Fibroblast of skin of right biceps (primary cell): ENCODE measurements around the gene PPCS.
A peak's percentile ranks its signal among the peaks of the same experiment; 100 is the strongest.
"Not testable (repeated sequence)": the region's sequence is repeated elsewhere in the genome, so short reads cannot be mapped to it uniquely, and the experiment has no call there.

Source experiments
- DNase-seq: peaks from one replicate; pipeline ENCODE4 v3.0.0-alpha.2; 2013

Gene PPCS

DNA sequence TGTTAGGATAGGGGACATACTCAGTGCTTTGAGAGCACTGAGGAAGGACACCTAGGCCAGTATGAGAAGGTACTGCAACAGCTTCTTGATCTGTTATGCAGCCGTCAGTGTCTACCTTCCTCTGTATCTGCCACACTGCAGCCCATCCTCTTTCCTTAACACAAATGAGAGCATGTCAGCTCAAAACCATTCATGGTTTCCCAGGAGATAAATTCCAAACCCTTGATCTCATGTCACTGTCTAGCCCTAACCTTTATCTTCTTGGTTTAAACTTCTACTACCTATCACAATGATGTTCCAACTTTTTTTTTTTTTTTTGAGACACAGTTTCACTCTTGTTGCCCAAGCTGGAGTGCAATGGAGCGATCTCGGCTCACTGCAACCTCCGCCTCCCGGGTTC is 1.9 kb upstream of the PPCS start:
- no peak for DNase-seq

DNA sequence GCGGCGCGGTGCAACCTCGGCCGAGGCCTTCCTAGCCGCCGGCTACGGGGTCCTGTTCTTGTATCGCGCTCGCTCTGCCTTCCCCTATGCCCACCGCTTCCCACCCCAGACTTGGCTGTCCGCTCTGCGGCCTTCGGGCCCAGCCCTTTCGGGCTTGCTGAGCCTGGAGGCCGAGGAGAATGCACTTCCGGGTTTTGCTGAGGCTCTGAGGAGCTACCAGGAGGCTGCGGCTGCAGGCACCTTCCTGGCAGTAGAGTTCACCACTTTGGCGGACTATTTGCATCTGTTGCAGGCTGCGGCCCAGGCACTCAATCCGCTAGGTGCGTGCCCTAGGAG is 379 bp downstream of the PPCS start:
- DNase-seq: no peak

DNA sequence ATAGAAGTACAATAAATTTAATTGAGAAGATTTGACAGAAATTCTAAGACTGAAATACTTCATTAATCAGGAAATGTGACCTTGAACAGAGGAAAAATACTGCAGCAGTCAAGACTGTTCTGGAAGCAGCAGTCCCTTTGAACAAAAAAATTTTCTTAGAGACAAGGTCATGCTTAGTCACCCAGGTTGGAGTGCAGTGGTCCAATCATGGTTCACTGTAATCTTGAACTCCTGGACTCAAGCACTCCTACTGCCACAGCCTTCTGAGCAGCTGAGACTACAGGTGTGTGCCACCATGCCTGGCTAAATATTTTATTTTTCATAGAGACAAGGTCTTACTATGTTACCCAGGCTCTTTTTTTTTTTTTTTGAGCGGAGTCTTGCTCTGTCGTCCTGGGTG is 4.9 kb downstream of the PPCS start:
- DNase-seq: no peak

DNA sequence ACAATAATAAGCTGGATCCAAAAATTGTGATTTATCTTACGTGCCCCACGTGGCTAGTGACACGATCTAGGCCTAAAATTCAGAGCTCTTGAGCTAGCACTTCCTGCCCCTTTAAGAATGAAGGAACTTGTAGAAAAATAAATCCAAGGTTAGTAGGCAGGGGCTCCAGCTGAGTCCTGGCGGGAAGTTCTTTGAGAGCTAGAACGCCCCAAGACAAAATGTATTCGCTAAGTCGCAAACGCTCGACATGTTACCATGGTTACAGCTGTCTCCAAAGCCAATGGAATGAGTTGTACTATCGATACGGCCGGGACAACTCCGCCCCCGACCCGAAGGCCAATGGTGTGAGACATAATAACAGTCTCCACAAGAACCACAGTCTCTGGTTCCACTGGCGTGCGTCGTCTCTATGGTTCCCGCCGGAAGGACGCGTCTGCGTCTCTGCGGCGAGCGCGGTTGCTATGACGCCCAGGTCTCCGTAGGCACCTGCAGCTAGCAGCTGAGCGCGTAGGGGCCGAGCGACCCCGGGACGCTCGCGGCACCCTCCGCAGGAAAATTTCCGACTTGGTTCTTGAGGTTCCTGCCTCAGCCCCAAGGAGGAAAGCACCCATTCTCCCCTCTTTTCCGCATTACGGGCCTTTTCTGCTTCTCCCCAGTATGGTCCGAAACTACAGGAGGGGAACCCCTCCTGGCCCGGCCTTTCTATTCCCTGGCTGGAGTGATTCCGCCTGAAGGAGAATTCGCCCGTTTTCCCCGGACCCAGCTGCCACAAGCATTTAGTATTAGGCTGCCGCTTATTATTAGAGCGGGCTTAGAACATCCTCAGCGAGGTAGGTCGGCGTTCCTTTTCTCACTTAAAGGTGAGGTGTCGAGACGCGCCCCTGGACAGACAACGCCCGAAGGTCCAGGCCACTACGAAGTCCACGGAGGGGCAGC is 6.8 kb downstream of the PPCS start, which contains the start of gene CCDC30:
CCDC30 (plus strand) TSS at position 459 of the 936 bp plus-strand sequence. CDS start 17,266 bp downstream, outside the sequence.
- peak; percentile 98 for DNase-seq

DNA sequence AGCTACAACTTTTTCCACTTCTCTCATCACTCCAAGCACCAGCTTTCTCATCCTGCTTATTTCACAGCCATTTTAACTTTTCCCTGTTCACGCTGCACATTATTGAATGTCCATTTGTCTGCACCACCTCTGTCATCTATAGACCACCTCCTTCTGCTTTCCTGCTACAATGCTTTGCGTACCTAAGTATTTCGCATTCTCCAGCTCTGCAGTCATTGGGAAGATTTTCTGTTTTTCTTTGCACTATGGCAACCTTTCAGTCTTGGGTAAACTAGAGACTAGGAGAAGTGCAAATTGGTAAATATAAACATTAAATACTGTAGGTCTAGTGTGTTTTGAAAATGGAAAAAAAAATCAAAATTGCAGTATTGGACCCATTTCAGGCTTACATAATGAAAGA is 7.6 kb downstream of the PPCS start:
- no peak for DNase-seq

DNA sequence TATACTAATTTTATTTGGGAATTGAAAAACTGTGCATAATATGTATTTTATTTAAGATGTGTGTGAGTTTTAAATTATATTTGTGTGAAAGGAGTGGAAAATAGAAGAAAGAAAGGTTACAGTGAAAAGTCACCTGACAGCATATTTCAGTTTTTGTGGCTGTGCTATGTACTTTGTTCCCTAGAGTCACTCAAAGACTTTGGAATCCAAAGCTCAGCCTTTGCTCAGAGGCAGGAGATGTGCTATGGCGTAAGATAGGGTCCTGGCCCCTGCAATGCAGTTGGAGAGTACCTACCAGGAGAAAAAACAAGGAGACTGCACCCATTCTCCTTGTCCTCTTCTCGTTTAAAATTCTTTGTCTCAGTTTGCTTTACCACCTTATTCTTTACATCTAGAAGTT is 9.7 kb downstream of the PPCS start:
- DNase-seq: no peak

DNA sequence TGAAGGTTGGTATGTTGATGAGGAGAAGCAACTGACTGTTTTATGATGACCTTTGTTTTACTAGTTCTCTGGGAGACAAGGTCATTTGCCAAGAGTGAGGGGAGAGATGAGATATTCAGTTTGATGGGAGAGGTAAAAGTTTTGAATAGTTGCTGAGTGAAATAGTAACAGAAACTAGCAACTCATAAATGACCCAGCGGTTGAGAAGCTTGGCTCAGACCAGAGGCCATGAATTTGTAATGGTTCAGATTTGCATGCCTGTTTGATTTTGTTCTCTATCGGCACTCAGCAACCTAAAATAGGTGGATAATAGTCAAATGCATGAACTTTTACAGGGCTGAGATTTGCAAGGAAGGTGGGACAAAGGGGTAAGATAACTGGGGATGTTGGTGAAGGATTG is 13.4 kb downstream of the PPCS start:
- no peak for DNase-seq

DNA sequence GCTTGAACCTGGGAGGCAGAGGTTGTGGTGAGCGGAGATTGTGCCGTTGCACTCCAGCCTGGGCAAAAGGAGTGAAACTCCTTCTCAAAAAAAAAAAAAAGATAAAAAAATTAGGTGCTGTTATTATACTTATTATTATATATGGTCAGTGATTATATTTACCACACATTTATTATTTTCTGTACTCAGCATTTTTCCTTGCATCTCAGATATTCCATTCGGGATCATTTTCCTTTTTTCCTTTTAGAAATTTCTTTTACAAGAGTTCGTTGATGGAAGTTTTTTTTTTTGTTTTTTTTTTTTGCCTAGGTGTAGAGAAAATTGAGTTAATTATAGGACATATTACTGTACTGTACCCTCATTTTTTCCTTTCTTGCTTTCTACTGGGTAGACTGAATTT is 20.3 kb downstream of the PPCS start:
- DNase-seq: no peak

DNA sequence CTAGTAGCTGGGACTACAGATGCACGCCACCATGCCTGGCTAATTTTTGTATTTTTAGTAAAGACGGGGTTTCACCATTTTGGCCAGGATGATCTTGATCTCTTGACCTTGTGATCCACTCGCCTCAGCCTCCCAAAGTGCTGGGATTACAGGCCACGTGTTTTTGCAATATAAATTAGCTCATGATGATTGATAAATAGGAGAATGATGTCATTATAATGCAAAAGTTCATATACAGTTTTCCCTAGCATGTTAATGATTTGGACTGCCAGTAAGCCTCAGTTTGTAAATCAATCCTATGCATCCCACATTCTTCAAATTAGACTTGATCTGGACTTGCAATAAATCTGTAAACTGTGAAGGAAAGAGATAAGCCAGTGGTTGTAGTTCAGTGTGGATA is 21.0 kb downstream of the PPCS start:
- not testable (repeated sequence) for DNase-seq

DNA sequence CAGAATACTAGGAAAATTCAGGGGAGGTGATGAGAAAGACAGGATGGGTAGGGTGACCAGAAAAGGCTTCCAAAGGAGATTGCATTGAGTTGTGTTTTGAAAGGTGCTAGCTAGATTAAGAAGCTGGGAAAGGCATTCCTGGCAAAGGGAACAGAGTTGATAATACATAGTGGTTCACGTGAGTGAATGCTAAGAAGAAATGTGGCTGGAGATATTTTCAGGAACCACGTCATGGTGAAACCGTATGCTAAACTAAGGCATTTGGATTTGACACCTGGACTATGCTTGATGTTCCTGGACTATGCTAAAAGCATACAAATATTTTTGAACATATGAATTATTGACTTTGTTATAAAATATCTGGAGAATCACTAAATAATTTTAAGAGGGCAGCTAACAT is 21.4 kb downstream of the PPCS start:
- no peak for DNase-seq

DNA sequence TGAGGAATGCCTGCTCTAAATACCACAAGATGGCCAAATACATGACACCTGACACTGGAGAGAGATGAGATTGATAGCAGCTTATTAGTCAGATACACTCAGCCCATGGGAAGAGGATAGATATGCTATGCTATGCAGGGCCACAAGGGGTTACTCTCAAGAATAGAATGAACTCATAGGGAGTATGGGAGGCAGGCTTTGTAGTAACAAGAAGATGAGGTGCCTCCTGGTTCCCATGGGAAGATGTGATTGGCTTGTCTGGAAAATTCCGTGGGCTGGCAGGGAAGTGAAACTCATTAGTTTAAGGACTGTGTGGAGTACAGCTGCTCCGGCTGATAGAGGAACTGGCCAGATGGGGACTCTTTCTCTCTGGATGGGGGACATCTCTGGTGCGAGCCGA is 23.3 kb downstream of the PPCS start:
- peak; percentile 28 for DNase-seq

DNA sequence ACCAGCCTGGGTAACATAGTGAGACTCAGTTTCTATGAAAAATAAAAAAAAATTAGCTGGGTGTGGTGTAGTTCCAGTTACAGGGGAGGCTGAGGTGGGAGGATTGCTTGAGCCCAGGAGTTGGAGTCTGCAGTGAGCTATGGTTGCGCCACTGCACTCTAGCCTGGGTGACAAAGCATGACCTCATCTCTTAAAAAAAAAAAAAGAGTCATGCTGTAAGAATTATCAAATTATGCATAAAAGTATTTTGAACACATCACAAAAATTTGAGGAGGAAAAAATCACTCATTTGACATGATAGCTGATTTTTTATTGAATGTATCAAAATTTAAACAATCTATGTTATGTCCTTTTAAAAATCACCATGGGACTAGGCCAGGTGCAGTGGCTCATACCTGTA is 24.6 kb downstream of the PPCS start:
- DNase-seq: no peak

DNA sequence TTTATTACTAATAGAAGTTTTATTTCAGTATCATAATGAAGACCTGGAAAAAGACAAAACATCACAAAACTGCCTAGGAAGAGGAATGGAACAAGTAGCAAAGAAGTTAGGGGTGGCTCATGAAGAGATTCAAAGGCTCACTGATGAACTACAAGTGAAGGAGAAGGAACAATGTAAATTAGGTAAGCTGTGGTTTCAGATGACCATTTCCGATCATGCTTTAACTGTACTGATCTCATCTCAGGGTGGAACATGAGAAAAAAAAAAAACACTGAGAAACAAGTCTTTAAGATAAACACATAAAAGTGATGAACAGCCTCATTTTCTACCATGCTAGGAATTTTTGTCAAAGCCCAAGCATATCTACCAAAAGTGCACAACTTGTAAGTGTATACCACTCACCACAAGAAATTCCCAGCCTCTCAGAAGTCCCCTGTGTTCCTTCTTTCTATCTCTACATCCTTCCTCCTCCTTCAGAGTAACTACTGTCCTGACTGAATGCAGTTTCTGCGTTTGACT is 26.4 kb downstream of the PPCS start:
- DNase-seq: no peak

DNA sequence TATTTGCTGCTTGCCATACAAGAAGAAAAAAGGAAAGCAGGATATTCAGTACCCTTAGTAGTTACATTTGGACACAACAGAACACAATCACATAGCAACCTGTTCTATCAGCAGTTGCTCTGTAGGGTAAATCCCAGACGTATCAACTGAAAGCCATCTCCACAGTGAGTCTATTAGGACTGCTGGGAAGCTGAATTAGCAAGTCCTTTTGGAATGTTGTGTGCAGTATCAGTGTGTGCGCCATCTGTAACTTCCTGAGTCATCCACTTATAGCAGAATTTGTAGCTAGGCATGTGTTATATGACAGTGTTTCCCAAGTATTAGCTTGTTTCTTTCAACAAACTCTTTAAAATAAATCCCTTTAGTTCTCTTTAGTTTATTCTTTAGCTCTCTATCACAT is 28.0 kb downstream of the PPCS start:
- DNase-seq: peak; percentile 92

DNA sequence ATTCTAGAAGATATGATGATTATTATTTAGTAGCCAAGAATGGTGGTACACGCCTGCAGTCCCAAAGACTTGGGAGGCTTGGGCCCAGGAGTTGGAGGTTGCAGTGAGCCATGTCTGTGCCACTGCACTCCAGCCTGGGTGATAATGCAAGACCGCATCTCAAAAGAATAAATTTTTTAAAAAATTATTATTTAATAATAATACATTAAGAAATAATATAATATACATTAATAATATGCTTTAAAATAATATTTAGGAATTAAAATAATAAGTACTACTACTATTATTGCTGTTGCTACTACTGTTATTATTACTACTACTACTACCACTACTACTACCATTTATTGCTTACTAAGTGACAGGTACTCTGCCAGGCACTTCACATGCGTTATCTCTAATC is 33.9 kb downstream of the PPCS start:
- DNase-seq: no peak

DNA sequence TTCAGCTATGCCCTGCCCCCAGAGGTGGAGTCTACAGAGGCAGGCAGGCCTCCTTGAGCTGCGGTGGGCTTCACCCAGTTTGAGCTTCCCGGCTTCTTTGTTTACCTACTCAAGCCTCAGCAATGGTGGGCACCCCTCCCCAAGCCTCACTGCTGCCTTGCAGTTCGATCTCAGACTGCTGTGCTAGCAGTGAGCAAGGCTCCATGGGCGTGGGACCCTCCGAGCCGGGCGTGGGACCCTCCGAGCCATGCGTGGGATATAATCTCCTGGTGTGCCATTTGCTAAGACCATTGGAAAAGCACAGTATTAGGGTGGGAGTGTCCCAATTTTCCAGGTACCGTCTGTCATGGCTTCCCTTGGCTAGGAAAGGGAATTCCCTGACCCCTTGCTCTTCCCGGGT is 45.7 kb downstream of the PPCS start:
- DNase-seq: not testable (repeated sequence)

DNA sequence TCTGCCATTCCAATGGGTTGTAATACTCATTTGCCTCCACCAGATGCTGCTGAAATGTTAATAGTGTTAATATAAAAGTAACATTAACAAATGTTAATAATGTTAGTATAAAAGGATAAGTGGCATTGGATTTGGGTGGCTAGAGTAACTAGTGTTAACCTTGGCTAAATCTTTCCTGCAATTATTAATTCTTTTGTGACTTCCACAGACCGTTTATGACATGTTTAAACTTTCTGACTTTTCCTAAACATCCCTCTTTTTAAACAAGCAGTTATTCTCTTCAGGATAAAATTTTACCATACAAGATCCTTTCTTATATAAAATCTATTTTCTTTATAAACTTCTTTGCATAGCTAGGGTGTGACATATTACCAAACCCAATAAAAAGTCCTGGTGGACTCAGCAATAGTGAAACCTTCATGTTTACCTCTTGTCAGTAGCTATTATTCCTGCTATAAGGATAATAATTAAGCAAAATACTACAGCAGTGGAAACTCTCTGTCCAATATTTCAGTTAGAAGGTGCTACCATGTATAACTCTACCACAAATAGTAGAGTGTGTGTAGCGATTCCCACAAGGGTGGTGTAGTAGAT is 48.3 kb downstream of the PPCS start:
- no peak for DNase-seq

DNA sequence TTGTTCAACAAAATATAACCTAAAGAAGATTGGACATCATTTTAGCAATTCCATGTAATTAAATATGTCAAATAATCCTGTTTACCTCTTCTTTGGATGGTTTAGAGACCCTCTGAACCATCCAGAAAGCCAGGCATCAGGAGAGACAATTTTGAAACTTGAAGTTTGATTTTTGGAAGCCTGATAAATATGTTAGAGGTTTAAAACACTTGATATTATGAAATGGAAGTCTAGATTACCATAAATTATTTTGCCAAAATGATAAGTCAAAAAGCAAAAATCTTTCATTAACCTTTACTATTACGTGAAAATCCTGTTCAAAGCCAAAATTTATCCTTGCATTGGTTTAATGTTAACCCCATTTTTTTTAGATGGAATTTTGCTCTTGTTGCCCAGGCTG is 50.2 kb downstream of the PPCS start:
- DNase-seq: no peak
